HepG2 (cell line): ENCODE measurements around the gene RPA4.

ENCODE experiments used
- HDAC2 ChIP-seq: sonication (generic); formaldehyde crosslinking; IDR thresholded peaks from 2 replicates; pipeline ENCODE4 v1.4.0; 2020; ENCODE audit warnings: missing genetic modification reagents
- TF ChIP-seq, protein P1 (sequence below), 2 experiments: fragments of 450-650 bp in 1 of 2; sonication (generic) in 1 of 2; formaldehyde crosslinking in 1 of 2; IDR thresholded peaks; 2 replicates each; pipeline versions ENCODE4 v1.6.1 to v1.8.0; 2016 to 2022; ENCODE audit warnings: antibody characterized with exemption in 1 of 2, mild to moderate bottlenecking in 1 of 2, missing genetic modification reagents in 1 of 2
- TF ChIP-seq, protein P2 (sequence below): sonication (generic); formaldehyde crosslinking; IDR thresholded peaks from 2 replicates; pipeline ENCODE4 v1.5.0; 2020; ENCODE audit warnings: mild to moderate bottlenecking, missing genetic modification reagents, moderate library complexity

DNA sequence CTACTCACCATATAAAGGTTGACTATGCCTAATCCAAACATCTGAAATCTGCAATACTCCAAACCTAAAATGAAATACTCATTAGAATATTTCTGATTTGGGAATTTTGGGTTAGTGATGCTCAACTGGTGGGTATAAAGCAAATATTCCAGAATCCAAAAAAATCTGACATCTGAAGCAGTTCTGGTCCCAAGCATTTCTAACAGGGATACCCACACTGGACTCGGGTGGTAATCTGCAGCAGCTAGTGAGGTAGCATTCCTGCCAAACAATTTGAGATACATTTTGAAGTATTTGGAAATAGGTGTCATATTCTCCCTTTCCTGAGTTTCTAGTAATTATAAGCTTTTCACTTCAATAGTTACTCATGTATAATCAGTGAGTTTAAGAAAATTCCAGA, 49.6 kb upstream of the RPA4 start:
- TF ChIP-seq, protein P1, sequence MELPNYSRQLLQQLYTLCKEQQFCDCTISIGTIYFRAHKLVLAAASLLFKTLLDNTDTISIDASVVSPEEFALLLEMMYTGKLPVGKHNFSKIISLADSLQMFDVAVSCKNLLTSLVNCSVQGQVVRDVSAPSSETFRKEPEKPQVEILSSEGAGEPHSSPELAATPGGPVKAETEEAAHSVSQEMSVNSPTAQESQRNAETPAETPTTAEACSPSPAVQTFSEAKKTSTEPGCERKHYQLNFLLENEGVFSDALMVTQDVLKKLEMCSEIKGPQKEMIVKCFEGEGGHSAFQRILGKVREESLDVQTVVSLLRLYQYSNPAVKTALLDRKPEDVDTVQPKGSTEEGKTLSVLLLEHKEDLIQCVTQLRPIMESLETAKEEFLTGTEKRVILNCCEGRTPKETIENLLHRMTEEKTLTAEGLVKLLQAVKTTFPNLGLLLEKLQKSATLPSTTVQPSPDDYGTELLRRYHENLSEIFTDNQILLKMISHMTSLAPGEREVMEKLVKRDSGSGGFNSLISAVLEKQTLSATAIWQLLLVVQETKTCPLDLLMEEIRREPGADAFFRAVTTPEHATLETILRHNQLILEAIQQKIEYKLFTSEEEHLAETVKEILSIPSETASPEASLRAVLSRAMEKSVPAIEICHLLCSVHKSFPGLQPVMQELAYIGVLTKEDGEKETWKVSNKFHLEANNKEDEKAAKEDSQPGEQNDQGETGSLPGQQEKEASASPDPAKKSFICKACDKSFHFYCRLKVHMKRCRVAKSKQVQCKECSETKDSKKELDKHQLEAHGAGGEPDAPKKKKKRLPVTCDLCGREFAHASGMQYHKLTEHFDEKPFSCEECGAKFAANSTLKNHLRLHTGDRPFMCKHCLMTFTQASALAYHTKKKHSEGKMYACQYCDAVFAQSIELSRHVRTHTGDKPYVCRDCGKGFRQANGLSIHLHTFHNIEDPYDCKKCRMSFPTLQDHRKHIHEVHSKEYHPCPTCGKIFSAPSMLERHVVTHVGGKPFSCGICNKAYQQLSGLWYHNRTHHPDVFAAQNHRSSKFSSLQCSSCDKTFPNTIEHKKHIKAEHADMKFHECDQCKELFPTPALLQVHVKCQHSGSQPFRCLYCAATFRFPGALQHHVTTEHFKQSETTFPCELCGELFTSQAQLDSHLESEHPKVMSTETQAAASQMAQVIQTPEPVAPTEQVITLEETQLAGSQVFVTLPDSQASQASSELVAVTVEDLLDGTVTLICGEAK (IDR thresholded peaks at IDR 0.05), result no peak
- TF ChIP-seq, protein P1 (CRISPR knock-in tag; IDR thresholded peaks at IDR 0.05), result no peak
- TF ChIP-seq, protein P2, sequence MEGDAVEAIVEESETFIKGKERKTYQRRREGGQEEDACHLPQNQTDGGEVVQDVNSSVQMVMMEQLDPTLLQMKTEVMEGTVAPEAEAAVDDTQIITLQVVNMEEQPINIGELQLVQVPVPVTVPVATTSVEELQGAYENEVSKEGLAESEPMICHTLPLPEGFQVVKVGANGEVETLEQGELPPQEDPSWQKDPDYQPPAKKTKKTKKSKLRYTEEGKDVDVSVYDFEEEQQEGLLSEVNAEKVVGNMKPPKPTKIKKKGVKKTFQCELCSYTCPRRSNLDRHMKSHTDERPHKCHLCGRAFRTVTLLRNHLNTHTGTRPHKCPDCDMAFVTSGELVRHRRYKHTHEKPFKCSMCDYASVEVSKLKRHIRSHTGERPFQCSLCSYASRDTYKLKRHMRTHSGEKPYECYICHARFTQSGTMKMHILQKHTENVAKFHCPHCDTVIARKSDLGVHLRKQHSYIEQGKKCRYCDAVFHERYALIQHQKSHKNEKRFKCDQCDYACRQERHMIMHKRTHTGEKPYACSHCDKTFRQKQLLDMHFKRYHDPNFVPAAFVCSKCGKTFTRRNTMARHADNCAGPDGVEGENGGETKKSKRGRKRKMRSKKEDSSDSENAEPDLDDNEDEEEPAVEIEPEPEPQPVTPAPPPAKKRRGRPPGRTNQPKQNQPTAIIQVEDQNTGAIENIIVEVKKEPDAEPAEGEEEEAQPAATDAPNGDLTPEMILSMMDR (CRISPR knock-in tag), result no peak
- no peak for TF ChIP-seq HDAC2 (CRISPR knock-in tag)
